IMR-90 (cell line): Measurements from ENCODE around the gene AFG1L. TPM values are rescaled to one million over a fixed set of nuclear protein-coding genes. Genes with fewer than 3 reads are reported as not detected.

Experiments
- ATAC-seq: fragments of 200-7000 bp; cut with Tn5 transposase; 2 replicates; pipeline ENCODE4 v1.9.1; 2020; ENCODE audit warnings: low read depth, mild to moderate bottlenecking, moderate library complexity
- BruUV-seq: library from RNA; stranded (reverse); fragments of 400-500 nt; replicated peaks from 2 replicates; lab custom pipeline; 2021; lab: Mats Ljungman, UMichigan
- CTCF ChIA-PET: fragments of 300-600 bp; formaldehyde crosslinking; extraction: SDS; loops from one replicate; lab custom pipeline; 2021; ENCODE audit warnings: antibody characterized with exemption; lab: Yijun Ruan, JAX
- POLR2A ChIA-PET: fragments of 300-600 bp; sonication (Branson Sonifier 250); formaldehyde crosslinking; loops from one replicate; lab custom pipeline; 2022; ENCODE audit warnings: antibody characterized with exemption; ENCODE audit not compliant: unreplicated experiment; lab: Charles Lee
- DNase-seq: peaks from one replicate; pipeline ENCODE4 v3.0.0; 2013
- H2AFZ ChIP-seq: replicated peaks from 2 replicates; pipeline ENCODE3; 2013; ENCODE audit warnings: low read length, mild to moderate bottlenecking; ENCODE audit not compliant: poor library complexity
- H2AK5ac ChIP-seq: 2 replicates; pipeline ENCODE4 v1.6.1; 2013; ENCODE audit warnings: low read depth, low read length, inconsistent platforms
- H2AK9ac ChIP-seq: replicated peaks from 2 replicates; pipeline ENCODE3; 2013; ENCODE audit warnings: mild to moderate bottlenecking, low read depth, low read length, moderate library complexity; ENCODE audit not compliant: poor library complexity
- H2BK120ac ChIP-seq: 2 replicates; pipeline ENCODE4 v1.6.1; 2013; ENCODE audit warnings: low read depth, low read length, inconsistent platforms
- H2BK15ac ChIP-seq: 3 replicates; pipeline ENCODE4 v1.6.1; 2013; ENCODE audit warnings: low read depth, low read length, inconsistent platforms
- H2BK20ac ChIP-seq: 2 replicates; pipeline ENCODE4 v1.6.1; 2013; ENCODE audit warnings: low read depth, mild to moderate bottlenecking, inconsistent platforms, low read length, moderate library complexity
- H2BK5ac ChIP-seq: 2 replicates; pipeline ENCODE4 v1.6.1; 2013; ENCODE audit warnings: mild to moderate bottlenecking, low read depth, low read length, inconsistent platforms; ENCODE audit not compliant: poor library complexity, severe bottlenecking
- H3K14ac ChIP-seq: replicated peaks from 2 replicates; pipeline ENCODE4 v1.6.1; 2013; ENCODE audit warnings: low read depth, low read length, inconsistent platforms
- H3K18ac ChIP-seq: 2 replicates; pipeline ENCODE4 v1.6.1; 2013; ENCODE audit warnings: low read depth, low read length, control low read depth
- H3K23ac ChIP-seq: 2 replicates; pipeline ENCODE4 v1.6.1; 2013; ENCODE audit warnings: low read depth, low read length, inconsistent platforms
- H3K27ac ChIP-seq: 2 replicates; pipeline ENCODE4 v1.5.1; 2013; ENCODE audit warnings: mild to moderate bottlenecking, control low read depth, low read length; ENCODE audit not compliant: insufficient read depth
- H3K27me3 ChIP-seq: 2 replicates; pipeline ENCODE4 v1.6.1; 2013; ENCODE audit warnings: low read length; ENCODE audit not compliant: control insufficient read depth, insufficient read depth
- H3K36me3 ChIP-seq: 2 replicates; pipeline ENCODE4 v1.6.1; 2013; ENCODE audit warnings: low read length, mixed read lengths; ENCODE audit not compliant: control insufficient read depth, insufficient read depth
- H3K4ac ChIP-seq: 2 replicates; pipeline ENCODE4 v1.6.1; 2013; ENCODE audit warnings: low read depth, low read length, inconsistent platforms
- H3K4me1 ChIP-seq: 2 replicates; pipeline ENCODE4 v1.6.1; 2013; ENCODE audit warnings: low read length, mixed read lengths; ENCODE audit not compliant: control insufficient read depth, insufficient read depth
- H3K4me2 ChIP-seq: 2 replicates; pipeline ENCODE4 v1.6.1; 2013; ENCODE audit warnings: low read depth, mild to moderate bottlenecking, control low read depth, low read length, moderate library complexity
- H3K4me3 ChIP-seq: 2 replicates; pipeline ENCODE4 v1.5.1; 2013; ENCODE audit warnings: low read depth, mild to moderate bottlenecking, control low read depth, low read length, moderate library complexity; ENCODE audit not compliant: insufficient read depth
- H3K56ac ChIP-seq: 2 replicates; pipeline ENCODE4 v1.6.1; 2013; ENCODE audit warnings: low read length, inconsistent platforms; ENCODE audit not compliant: insufficient read depth; ENCODE audit errors: extremely low read depth
- H3K79me1 ChIP-seq, 2 experiments: 2 replicates each; pipeline ENCODE4 v1.6.1; 2013; ENCODE audit warnings: low read length in 2 of 2, inconsistent platforms in 1 of 2, low read depth in 1 of 2
- H3K9ac ChIP-seq: 2 replicates; pipeline ENCODE4 v1.6.1; 2013; ENCODE audit warnings: low read depth, low read length, control low read depth
- H3K9me1 ChIP-seq: 2 replicates; pipeline ENCODE4 v1.6.1; 2013; ENCODE audit warnings: low read length, inconsistent platforms; ENCODE audit not compliant: insufficient read depth
- H3K9me3 ChIP-seq: 2 replicates; pipeline ENCODE4 v1.6.1; 2013; ENCODE audit warnings: low read length; ENCODE audit not compliant: control insufficient read depth, insufficient read depth
- H4K20me1 ChIP-seq: 2 replicates; pipeline ENCODE4 v1.6.1; 2013; ENCODE audit warnings: low read length, inconsistent platforms; ENCODE audit not compliant: insufficient read depth
- H4K5ac ChIP-seq: 2 replicates; pipeline ENCODE4 v1.6.1; 2013; ENCODE audit warnings: mild to moderate bottlenecking, low read depth, low read length, control low read depth
- H4K8ac ChIP-seq, 2 experiments: 2 replicates each; pipeline ENCODE4 v1.6.1; 2013; ENCODE audit warnings: low read depth in 2 of 2, low read length in 2 of 2, control low read depth in 1 of 2, inconsistent platforms in 1 of 2
- H4K91ac ChIP-seq: 2 replicates; pipeline ENCODE4 v1.6.1; 2013; ENCODE audit warnings: low read depth, low read length, inconsistent platforms; ENCODE audit not compliant: insufficient read depth
- BHLHE40 ChIP-seq: fragments of 150-350 bp; IDR thresholded peaks from 2 replicates; pipeline ENCODE4 v1.6.1; 2016; ENCODE audit warnings: mild to moderate bottlenecking, low read depth, low read length
- ELK1 ChIP-seq: fragments of 150-350 bp; IDR thresholded peaks from 2 replicates; pipeline ENCODE4 v1.6.1; 2016; ENCODE audit warnings: low read depth, mild to moderate bottlenecking, low read length, moderate library complexity, borderline replicate concordance
- FOS ChIP-seq: fragments of 150-350 bp; IDR thresholded peaks from 2 replicates; pipeline ENCODE4 v1.6.1; 2016; ENCODE audit warnings: low read depth, low read length
- MAFK ChIP-seq: IDR thresholded peaks from 2 replicates; pipeline ENCODE4 v1.6.1; 2012; ENCODE audit warnings: low read depth, low read length, improper control_type of control experiment
- POLR2A ChIP-seq: IDR thresholded peaks from 2 replicates; pipeline ENCODE4 v1.6.1; 2012; ENCODE audit warnings: mild to moderate bottlenecking, low read depth, low read length
- RAD21 ChIP-seq: IDR thresholded peaks from 2 replicates; pipeline ENCODE4 v1.6.1; 2012; ENCODE audit warnings: low read length, improper control_type of control experiment
- RCOR1 ChIP-seq: IDR thresholded peaks from 2 replicates; pipeline ENCODE4 v1.6.1; 2012; ENCODE audit warnings: mild to moderate bottlenecking, low read length, improper control_type of control experiment; ENCODE audit not compliant: insufficient replicate concordance
- USF2 ChIP-seq: fragments of 150-350 bp; IDR thresholded peaks from 2 replicates; pipeline ENCODE4 v1.6.1; 2017; ENCODE audit warnings: mild to moderate bottlenecking, antibody characterized with exemption, low read length, low read depth
- WGBS, 2 experiments: methylation state at CpG; one replicate each; pipeline versions ENCODE4 v1.1.5 to v1.1.7; 2013; ENCODE audit warnings: missing lambda C conversion rate in 2 of 2; ENCODE audit not compliant: insufficient read length in 1 of 2; ENCODE audit errors: extremely low coverage in 2 of 2; 5-methylcytosine and 5-hydroxymethylcytosine counted together
- dilution Hi-C: fragments of 300-500 bp; cut with HindIII; formaldehyde crosslinking; loops from one replicate; pipeline ENCODE4 v1.14.3; 2018; ENCODE audit warnings: low sequenced_read_pairs; ENCODE audit not compliant: unreplicated experiment
- in situ Hi-C: fragments of 300-500 bp; cut with MboI; formaldehyde crosslinking; loops from 3 replicates; pipeline ENCODE4 v1.14.3; 2019; ENCODE audit warnings: low sequenced_read_pairs, inconsistent platforms, mixed read lengths
- intact Hi-C: fragments of 100-400 bp; cut with micrococcal nuclease; formaldehyde crosslinking; loops from 2 replicates; pipeline ENCODE4 v1.10.0; 2022
- polyA plus RNA-seq, 3 experiments: library from polyadenylated mRNA; depleted of rRNA; stranded (reverse); fragments of >200 nt; gene quantifications; 2 replicates each; pipeline ENCODE4 v1.2.3, GENCODE V29; 2012; ENCODE audit warnings: low replicate concordance in 1 of 3
- total RNA-seq: library from RNA; depleted of rRNA; stranded (reverse); fragments of >200 nt; gene quantifications from 2 replicates; pipeline ENCODE4 v1.2.3, GENCODE V29; 2012

The AFG1L gene
- total and polyA plus RNA-seq, 2 of the 4 experiments (the other 2 are of a cell fraction): 1.0 to 2.0 TPM

- no CpG with 5 or more reads among the region's 2 CpGs for WGBS, 2 experiments
- dilution Hi-C loops: no loop called here
These were observed 112.1 kb downstream of the AFG1L start for GRCh38 chr6:108406943-108407342.

More at GRCh38 chr6:108406943-108407342, 112.1 kb downstream of the AFG1L start:
- intact Hi-C loops (no loop called here), in situ Hi-C loops (no loop called here)
- H4K5ac ChIP-seq: no peak overlapping the region
- no peaks in the 10 kb centered on the region for H3K9me1 ChIP-seq
- TF ChIP-seq POLR2A (no peak), BHLHE40 (no peak), USF2 (no peak), RCOR1 (no peak), RAD21 (no peak), ELK1 (no peak), FOS (no peak), MAFK (no peak)
- no peaks in the 10 kb centered on the region for H4K20me1 ChIP-seq
- H3K79me1 ChIP-seq: no peaks in the 10 kb centered on the region
- CTCF ChIA-PET: no interaction called here
- no peak overlapping the region for H3K9ac ChIP-seq
- H2BK5ac ChIP-seq: no peak overlapping the region
- no peak overlapping the region for H3K4me3 ChIP-seq
- BruUV-seq: no TSS peak
- no peak overlapping the region for H3K14ac ChIP-seq
- H3K18ac ChIP-seq: no peak overlapping the region
- H3K56ac ChIP-seq: no peak overlapping the region
- ATAC-seq (no peak), DNase-seq (no peak)
- no peak overlapping the region for H2AFZ ChIP-seq
- H2BK120ac ChIP-seq: no peak overlapping the region
- POLR2A ChIA-PET: no interaction called here
- H3K4ac ChIP-seq: no peak overlapping the region
- no peaks in the 10 kb centered on the region for H3K36me3 ChIP-seq
- H4K8ac ChIP-seq: no peak overlapping the region
- no peak overlapping the region for H2AK9ac ChIP-seq
- H4K91ac ChIP-seq: no peak overlapping the region
- no peaks in the 10 kb centered on the region for H3K4me1 ChIP-seq
- no peak overlapping the region for H2AK5ac ChIP-seq
- H3K4me2 ChIP-seq: no peak overlapping the region
- H2BK15ac ChIP-seq: no peak overlapping the region
- no peak overlapping the region for H3K23ac ChIP-seq
- no peaks in the 10 kb centered on the region for H3K27me3 ChIP-seq
- no peak overlapping the region for H3K27ac ChIP-seq
- no peak overlapping the region for H2BK20ac ChIP-seq
- no peaks in the 10 kb centered on the region for H3K9me3 ChIP-seq
